Choroid plexus epithelial cell (primary cell): Measurements from ENCODE around the gene PFN3.

Experiments used
- DNase-seq: peaks from one replicate; pipeline ENCODE4 v3.0.0-alpha.2; 2010; ENCODE audit warnings: low read depth
- H3K4me3 ChIP-seq: 2 replicates; pipeline ENCODE4 v1.5.1; 2011; ENCODE audit warnings: low read depth, mild to moderate bottlenecking, control low read depth, low read length, moderate library complexity
- CTCF ChIP-seq: conservative IDR thresholded peaks from 2 replicates; pipeline ENCODE4 v1.5.1; 2011; ENCODE audit warnings: low read depth, mild to moderate bottlenecking, control low read depth, inconsistent platforms, low read length, moderate library complexity

Gene PFN3

GRCh38 chr5:177399997-177400868 is at the start of gene PFN3:
TSS of gene PFN3 (minus strand) at chr5:177400661. CDS start at chr5:177400576, 85 bp downstream.
- no peak within 1 kb of the TSS for H3K4me3 ChIP-seq
- TF ChIP-seq CTCF = peak; percentile 5
- DNase-seq = no peak

GRCh38 chr5:177449140-177450061 is 48.9 kb upstream of the PFN3 start:
- no peak for DNase-seq
- TF ChIP-seq CTCF = no peak
- no peak overlapping the region for H3K4me3 ChIP-seq

- DNase-seq = no peak
- no peak for TF ChIP-seq CTCF
- H3K4me3 ChIP-seq = no peak overlapping the region
These were observed 47.9 kb upstream of the PFN3 start for GRCh38 chr5:177448244-177448950.

GRCh38 chr5:177447611-177448243 is 47.3 kb upstream of the PFN3 start:
- H3K4me3 ChIP-seq = peak overlapping the region; percentile 24
- no peak for DNase-seq
- no peak for TF ChIP-seq CTCF

GRCh38 chr5:177447066-177447610 is 46.7 kb upstream of the PFN3 start:
- peak; percentile 42 for DNase-seq
- TF ChIP-seq CTCF = no peak
- H3K4me3 ChIP-seq = peak overlapping the region; percentile 64
